SK-N-SH (cell line): ENCODE data around the gene NALF2.

Source experiments
- CTCF ChIP-seq: fragments of 200-600 bp; sonication (generic); IDR thresholded peaks from 2 replicates; pipeline ENCODE4 v1.6.1; 2017; ENCODE audit warnings: antibody characterized with exemption, mild to moderate bottlenecking, moderate library complexity
- FOSL2 ChIP-seq: IDR thresholded peaks from 2 replicates; pipeline ENCODE4 v1.4.0; 2012; ENCODE audit warnings: low read depth, mild to moderate bottlenecking, moderate library complexity, borderline replicate concordance
- FOXJ3 ChIP-seq: sonication (generic); formaldehyde crosslinking; IDR thresholded peaks from 2 replicates; pipeline ENCODE4 v1.5.1; 2020; ENCODE audit warnings: mild to moderate bottlenecking, missing genetic modification reagents
- FOXM1 ChIP-seq: IDR thresholded peaks from 2 replicates; pipeline ENCODE4 v1.4.0; 2012; ENCODE audit warnings: low read depth, mild to moderate bottlenecking
- IRF3 ChIP-seq: fragments of 150-350 bp; IDR thresholded peaks from 2 replicates; pipeline ENCODE4 v1.6.1; 2016; ENCODE audit warnings: mild to moderate bottlenecking, low read depth, low read length
- REST ChIP-seq: IDR thresholded peaks from 2 replicates; pipeline ENCODE4 v1.6.1; 2012; ENCODE audit warnings: mild to moderate bottlenecking, low read depth, low read length, moderate library complexity
- YY1 ChIP-seq: IDR thresholded peaks from 2 replicates; pipeline ENCODE4 v1.4.0; 2012; ENCODE audit warnings: low read depth, mild to moderate bottlenecking

GRCh38 chrX:69510137-69510715, 6.1 kb downstream of the NALF2 start:
- TF ChIP-seq CTCF (no peak), YY1 (no peak), FOSL2 (no peak), IRF3 (no peak), REST (no peak), FOXJ3 (CRISPR knock-in tag) (no peak), FOXM1 (no peak)
